WTC11 (cell line): ENCODE measurements around the gene CHDH. TPM values are rescaled to one million over a fixed set of nuclear protein-coding genes. Genes with fewer than 3 reads are reported as not detected.

Experiments
- ATAC-seq: fragments of 200-7000 bp; cut with Tn5 transposase; 2 replicates; pipeline ENCODE4 v1.10.0; 2021; ENCODE audit warnings: mild to moderate bottlenecking, moderate library complexity
- CTCF ChIA-PET: fragments of 300-600 bp; sonication (Branson Sonifier 250); formaldehyde crosslinking; loops from one replicate; lab custom pipeline; 2021; ENCODE audit warnings: antibody characterized with exemption; lab: Charles Lee
- POLR2A ChIA-PET: fragments of 350-600 bp; sonication (Branson Sonifier 250); formaldehyde crosslinking; loops from one replicate; lab custom pipeline; 2021; ENCODE audit warnings: antibody characterized with exemption; lab: Charles Lee
- DNase-seq: peaks from one replicate; pipeline ENCODE4 v3.0.0; 2021; ENCODE audit warnings: low spot score
- H3K27ac Mint-ChIP-seq: 2 replicates; pipeline ENCODE4 v1.8.0; 2021; ENCODE audit warnings: mixed read lengths
- H3K27me3 Mint-ChIP-seq: 2 replicates; pipeline ENCODE4 v1.8.0; 2021; ENCODE audit warnings: low read depth, mild to moderate bottlenecking, moderate library complexity, mixed read lengths
- H3K36me3 Mint-ChIP-seq: 2 replicates; pipeline ENCODE4 v1.8.0; 2021; ENCODE audit warnings: mixed read lengths
- H3K4me1 Mint-ChIP-seq: 2 replicates; pipeline ENCODE4 v1.8.0; 2022; ENCODE audit warnings: mixed read lengths
- H3K4me3 Mint-ChIP-seq: 2 replicates; pipeline ENCODE4 v1.8.0; 2021; ENCODE audit warnings: mild to moderate bottlenecking, moderate library complexity, mixed read lengths
- H3K9me3 Mint-ChIP-seq: 2 replicates; pipeline ENCODE4 v1.8.0; 2021; ENCODE audit warnings: mixed read lengths
- ATF3 ChIP-seq: sonication (generic); formaldehyde crosslinking; conservative IDR thresholded peaks from 2 replicates; pipeline ENCODE4 v1.8.1; 2022; ENCODE audit warnings: mild to moderate bottlenecking, missing genetic modification reagents
- E2F4 ChIP-seq: sonication (generic); formaldehyde crosslinking; IDR thresholded peaks from 2 replicates; pipeline ENCODE4 v1.8.1; 2022; ENCODE audit warnings: low read depth, mild to moderate bottlenecking, moderate library complexity, missing genetic modification reagents, borderline replicate concordance
- GABPB1 ChIP-seq: sonication (generic); formaldehyde crosslinking; IDR thresholded peaks from 2 replicates; pipeline ENCODE4 v1.8.1; 2023; ENCODE audit warnings: mild to moderate bottlenecking, missing genetic modification reagents
- GRHL2 ChIP-seq: fragments of 250-450 bp; sonication (Bioruptor Pico); IDR thresholded peaks from 2 replicates; pipeline ENCODE4 v1.8.0; 2022; ENCODE audit warnings: mild to moderate bottlenecking, moderate library complexity; ENCODE audit not compliant: insufficient replicate concordance, severe bottlenecking
- HMGA2 ChIP-seq: fragments of 250-450 bp; sonication (Bioruptor Pico); IDR thresholded peaks from 2 replicates; pipeline ENCODE4 v1.4.0; 2021; ENCODE audit warnings: mild to moderate bottlenecking, moderate library complexity
- HMGXB4 ChIP-seq: sonication (generic); formaldehyde crosslinking; IDR thresholded peaks from 2 replicates; pipeline ENCODE4 v1.8.1; 2023; ENCODE audit warnings: mild to moderate bottlenecking, moderate library complexity, missing genetic modification reagents
- IRF1 ChIP-seq: sonication (generic); formaldehyde crosslinking; IDR thresholded peaks from 2 replicates; pipeline ENCODE4 v1.8.0; 2023; ENCODE audit warnings: missing genetic modification reagents
- MLX ChIP-seq: sonication (generic); formaldehyde crosslinking; IDR thresholded peaks from 2 replicates; pipeline ENCODE4 v1.8.1; 2023; ENCODE audit warnings: mild to moderate bottlenecking, missing genetic modification reagents, moderate library complexity
- TP53 ChIP-seq: sonication (generic); formaldehyde crosslinking; IDR thresholded peaks from 2 replicates; pipeline ENCODE4 v1.8.1; 2023; ENCODE audit warnings: mild to moderate bottlenecking, missing genetic modification reagents
- USF2 ChIP-seq: sonication (generic); formaldehyde crosslinking; IDR thresholded peaks from 2 replicates; pipeline ENCODE4 v1.8.1; 2023; ENCODE audit warnings: mild to moderate bottlenecking, missing genetic modification reagents, moderate library complexity
- ZBTB21 ChIP-seq: sonication (generic); formaldehyde crosslinking; IDR thresholded peaks from 2 replicates; pipeline ENCODE4 v1.8.1; 2023; ENCODE audit warnings: mild to moderate bottlenecking, missing genetic modification reagents, borderline replicate concordance
- ZBTB43 ChIP-seq: sonication (generic); formaldehyde crosslinking; IDR thresholded peaks from 2 replicates; pipeline ENCODE4 v1.8.1; 2023; ENCODE audit warnings: mild to moderate bottlenecking, missing genetic modification reagents
- ZMAT4 ChIP-seq: fragments of 250-450 bp; sonication (Bioruptor Pico); IDR thresholded peaks from 2 replicates; pipeline ENCODE4 v1.9.0; 2021; ENCODE audit warnings: mild to moderate bottlenecking
- ZNF263 ChIP-seq: sonication (generic); formaldehyde crosslinking; IDR thresholded peaks from 2 replicates; pipeline ENCODE4 v1.8.1; 2022; ENCODE audit warnings: low read depth, mild to moderate bottlenecking, moderate library complexity, missing genetic modification reagents
- ZNF423 ChIP-seq: fragments of 250-450 bp; sonication (Bioruptor Pico); IDR thresholded peaks from 2 replicates; pipeline ENCODE4 v2.1.2; 2022; ENCODE audit warnings: mild to moderate bottlenecking, moderate library complexity
- total RNA-seq: library from RNA; stranded (reverse); gene quantifications from 3 replicates; pipeline ENCODE4 v1.2.3, GENCODE V29; 2021

The CHDH gene
- total RNA-seq, 1 experiment from 2014 or later = 11.7 TPM

GRCh38 chr3:53768478-53769459, 77.5 kb downstream of the CHDH start:
- ChIA-PET POLR2A (interaction anchor here (1.1 kb wide), 1 partner anchor 12 kb away, joined by 3 read pairs; no protein-coding TSS in a partner anchor), CTCF (interaction anchor here (1.0 kb wide), 1 partner anchor 24 kb away, joined by 4 read pairs; no protein-coding TSS in a partner anchor)
- no peak overlapping the region; the same call in 1 of the 2 replicates for H3K27ac Mint-ChIP-seq
- no peaks in the 10 kb centered on the region for H3K9me3 Mint-ChIP-seq
- peak; percentile 42 for TF ChIP-seq ZNF423 (CRISPR knock-in tag)
- no peak for TF ChIP-seq E2F4 (CRISPR knock-in tag)
- peak; percentile 72; the same call in 1 of the 2 replicates for TF ChIP-seq ZNF263 (CRISPR knock-in tag)
- no peak for TF ChIP-seq HMGXB4 (CRISPR knock-in tag)
- no peak overlapping the region for H3K4me3 Mint-ChIP-seq
- DNase-seq (no peak), ATAC-seq (peak; percentile 36)
- H3K27me3 Mint-ChIP-seq = no peaks in the 10 kb centered on the region
- peaks cover 12% of the 10 kb centered on the region for H3K4me1 Mint-ChIP-seq
- no peaks in the 10 kb centered on the region for H3K36me3 Mint-ChIP-seq

GRCh38 chr3:53766706-53767105, 79.5 kb downstream of the CHDH start:
- TF ChIP-seq ZMAT4 = no peak
- TF ChIP-seq ZNF263 (CRISPR knock-in tag) = no peak
- TF ChIP-seq HMGA2 (CRISPR knock-in tag) = no peak
- TF ChIP-seq GABPB1 (CRISPR knock-in tag) = no peak
- no peak for TF ChIP-seq MLX (CRISPR knock-in tag)
- no peak for TF ChIP-seq USF2 (CRISPR knock-in tag)
- TF ChIP-seq ZBTB21 (CRISPR knock-in tag) = no peak
- no peak for TF ChIP-seq ATF3 (CRISPR knock-in tag)
- no peak for TF ChIP-seq ZBTB43
- TF ChIP-seq TP53 (CRISPR knock-in tag) = no peak
- no peak for TF ChIP-seq GRHL2 (CRISPR knock-in tag)
- TF ChIP-seq IRF1 (CRISPR knock-in tag) = no peak
- no peak overlapping the region for H3K27ac Mint-ChIP-seq
- no peak overlapping the region for H3K4me3 Mint-ChIP-seq
- no peaks in the 10 kb centered on the region for H3K9me3 Mint-ChIP-seq
- POLR2A ChIA-PET = no interaction called here
- no peaks in the 10 kb centered on the region for H3K27me3 Mint-ChIP-seq
- DNase-seq (no peak), ATAC-seq (peak; percentile 30; the same call in 1 of the 2 replicates)
- CTCF ChIA-PET = interaction anchor here (0.5 to 2.0 kb wide), 5 partner anchors 16 to 88 kb away, joined by 3 to 5 read pairs (median 4); no protein-coding TSS in a partner anchor
- H3K36me3 Mint-ChIP-seq = no peaks in the 10 kb centered on the region
- peaks cover 12% of the 10 kb centered on the region for H3K4me1 Mint-ChIP-seq
